ENCODE measurements around the gene HIBADH. TPM values are rescaled to one million over a fixed set of nuclear protein-coding genes. Genes with fewer than 3 reads are reported as not detected.

Gene HIBADH
- polyA plus RNA-seq, 2 of the 4 experiments (the other 2 are of a cell fraction): 49.5 to 118 TPM

GRCh38 chr7:27671675-27672074 lies 9.0 kb upstream of the HIBADH start:
- POLR2A ChIA-PET: no interaction called here
- FAIRE-seq: no peak
- WGBS (ENCODE audit: missing lambda C conversion rate): 40% methylated on average over 3 of the region's 3 CpGs
- no peak for ATAC-seq
- H3K4me2 ChIP-seq: no peak overlapping the region
- peaks cover 3% of the 10 kb centered on the region; the same call in 1 of the 3 replicates for H3K4me1 ChIP-seq
- CTCF ChIA-PET: no interaction called here
- TF ChIP-seq ZFP36 (IDR thresholded peaks at IDR 0.05; ENCODE audit: borderline replicate concordance, partially characterized antibody): no peak
- TF ChIP-seq RAD21 (conservative IDR thresholded peaks at IDR 0.05 in 1 of 2, IDR thresholded peaks at IDR 0.05 in 1 of 2): no peak
- TF ChIP-seq ZC3H11A (IDR thresholded peaks at IDR 0.05): no peak
- no peak for TF ChIP-seq USF2 (IDR thresholded peaks at IDR 0.05)
- H3K27ac ChIP-seq: no peak overlapping the region
- DNase-seq (ENCODE audit: low read depth in 1 of 2, low spot score in 1 of 2): no peak
- H3K4me3 ChIP-seq: no peak overlapping the region
- H3K9me3 ChIP-seq: peaks cover 6% of the 10 kb centered on the region; the same call in 2 of the 3 replicates

DNA sequence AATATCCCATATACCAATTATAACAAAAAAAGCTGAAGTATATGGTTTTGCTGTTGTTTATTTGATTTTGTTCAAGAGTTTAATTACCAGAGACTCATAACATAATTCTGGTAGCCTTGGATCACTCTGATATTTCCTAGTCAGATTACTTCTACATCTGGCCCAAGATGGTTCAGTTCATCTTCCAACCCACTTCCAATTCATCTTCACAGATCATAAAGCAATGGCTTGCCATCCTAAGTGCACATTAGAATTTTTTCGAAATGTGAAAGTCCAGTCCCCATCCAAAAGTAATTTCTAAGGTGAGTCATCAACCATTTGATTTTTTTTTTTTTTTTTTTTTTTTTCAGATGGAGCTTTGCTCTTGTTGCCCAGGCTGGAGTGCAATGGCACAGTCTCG lies 8.0 kb upstream of the HIBADH start:
- TF ChIP-seq USF2 (IDR thresholded peaks at IDR 0.05) (no peak), HOXB13 (CRISPR knock-in tag; IDR thresholded peaks at IDR 0.05; ENCODE audit: low read depth) (no peak), RNF2 (IDR thresholded peaks at IDR 0.05; ENCODE audit: borderline replicate concordance, low read depth) (no peak), FOSL2 (IDR thresholded peaks at IDR 0.05) (no peak), FOSL2 (CRISPR knock-in tag; IDR thresholded peaks at IDR 0.05) (peak; percentile 22; the same call in 1 of the 2 replicates)
- TF ChIP-seq, protein P1, sequence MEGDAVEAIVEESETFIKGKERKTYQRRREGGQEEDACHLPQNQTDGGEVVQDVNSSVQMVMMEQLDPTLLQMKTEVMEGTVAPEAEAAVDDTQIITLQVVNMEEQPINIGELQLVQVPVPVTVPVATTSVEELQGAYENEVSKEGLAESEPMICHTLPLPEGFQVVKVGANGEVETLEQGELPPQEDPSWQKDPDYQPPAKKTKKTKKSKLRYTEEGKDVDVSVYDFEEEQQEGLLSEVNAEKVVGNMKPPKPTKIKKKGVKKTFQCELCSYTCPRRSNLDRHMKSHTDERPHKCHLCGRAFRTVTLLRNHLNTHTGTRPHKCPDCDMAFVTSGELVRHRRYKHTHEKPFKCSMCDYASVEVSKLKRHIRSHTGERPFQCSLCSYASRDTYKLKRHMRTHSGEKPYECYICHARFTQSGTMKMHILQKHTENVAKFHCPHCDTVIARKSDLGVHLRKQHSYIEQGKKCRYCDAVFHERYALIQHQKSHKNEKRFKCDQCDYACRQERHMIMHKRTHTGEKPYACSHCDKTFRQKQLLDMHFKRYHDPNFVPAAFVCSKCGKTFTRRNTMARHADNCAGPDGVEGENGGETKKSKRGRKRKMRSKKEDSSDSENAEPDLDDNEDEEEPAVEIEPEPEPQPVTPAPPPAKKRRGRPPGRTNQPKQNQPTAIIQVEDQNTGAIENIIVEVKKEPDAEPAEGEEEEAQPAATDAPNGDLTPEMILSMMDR (IDR thresholded peaks at IDR 0.05): no peak
- Histone ChIP-seq H3K4me3 (no peak overlapping the region), H3K4me1 (peaks cover 3% of the 10 kb centered on the region; the same call in 1 of the 3 replicates), H3K27ac (no peak overlapping the region), H3K9me3 (peaks cover 6% of the 10 kb centered on the region; the same call in 2 of the 3 replicates), H3K4me2 (no peak overlapping the region)
- ChIA-PET CTCF (interaction anchor here (0.6 to 1.3 kb wide), 2 partner anchors 39 to 436 kb away, joined by 3 read pairs; no protein-coding TSS in a partner anchor), POLR2A (interaction anchor here (0.6 to 1.0 kb wide), 3 partner anchors 8 to 244 kb away, joined by 3 to 4 read pairs (median 3); no protein-coding TSS in a partner anchor)
- no peak for FAIRE-seq
- no peak for DNase-seq (ENCODE audit: low read depth in 1 of 2, low spot score in 1 of 2)
- 58% methylated on average over 2 of the region's 2 CpGs for WGBS (ENCODE audit: missing lambda C conversion rate)
- no peak for ATAC-seq

DNA sequence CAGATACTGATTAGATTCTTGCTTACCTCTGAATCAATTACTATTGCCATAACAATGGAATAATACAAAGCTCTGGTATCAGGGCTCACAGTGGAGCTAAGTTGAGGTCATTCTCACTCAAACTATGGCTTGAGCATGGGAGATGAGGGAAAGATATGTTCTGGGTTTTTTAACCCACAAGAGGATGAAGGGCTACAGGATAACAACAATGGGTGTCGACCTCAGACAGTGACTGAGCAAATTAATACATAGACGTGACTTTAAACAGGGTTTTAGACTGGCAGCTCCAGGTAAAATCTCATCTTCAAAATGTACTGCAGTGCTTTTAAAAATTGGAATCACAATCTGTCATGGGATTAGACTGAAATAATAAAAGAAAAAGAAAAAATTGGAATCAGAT lies 7.5 kb upstream of the HIBADH start:
- 0 out of 6 replicates have a peak overlapping the region, but pooled peaks of 1 of the 2 experiments have one; percentile 7 for H3K27ac ChIP-seq
- ChIA-PET CTCF (interaction anchor here (0.6 to 1.3 kb wide), 3 partner anchors 40 to 104 kb away, joined by 3 read pairs; no protein-coding TSS in a partner anchor), POLR2A (interaction anchor here (1.0 kb wide), 1 partner anchor 7 kb away, joined by 3 read pairs; no protein-coding TSS in a partner anchor)
- DNase-seq (ENCODE audit: low read depth in 1 of 2, low spot score in 1 of 2): no peak
- peaks cover 6% of the 10 kb centered on the region; the same call in 2 of the 3 replicates for H3K9me3 ChIP-seq
- H3K4me1 ChIP-seq: peaks cover 3% of the 10 kb centered on the region; the same call in 1 of the 3 replicates
- WGBS (ENCODE audit: missing lambda C conversion rate): 89% methylated on average over 2 of the region's 2 CpGs
- H3K4me2 ChIP-seq: no peak overlapping the region
- TF ChIP-seq FOSB (CRISPR knock-in tag; IDR thresholded peaks at IDR 0.05) (no peak), NR3C1 (IDR thresholded peaks at IDR 0.05) (no peak), ZSCAN20 (CRISPR knock-in tag; IDR thresholded peaks at IDR 0.05) (no peak)
- no peak for ATAC-seq
- no peak for FAIRE-seq
- H3K4me3 ChIP-seq: no peak overlapping the region

DNA sequence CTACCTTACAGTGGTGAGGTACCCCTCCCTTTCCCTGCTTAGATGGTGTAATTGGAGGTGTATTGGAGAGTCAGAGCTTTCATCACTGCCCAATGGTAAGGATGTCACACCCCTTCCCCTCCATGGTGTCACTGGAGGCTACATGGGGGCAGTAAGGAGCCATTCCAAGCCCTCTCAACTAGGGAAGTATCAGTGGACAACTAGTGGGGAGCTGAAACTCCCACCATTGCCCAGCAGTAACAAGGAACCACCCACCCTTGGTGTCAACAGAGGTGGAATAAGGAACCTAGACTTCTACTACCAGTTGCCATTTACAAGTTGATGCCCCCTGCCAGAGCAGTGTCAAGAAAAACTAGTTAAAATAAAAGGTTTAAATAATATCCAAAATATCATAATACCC lies 2.8 kb upstream of the HIBADH start:
- ChIA-PET POLR2A (no interaction called here), CTCF (interaction anchor here (1.0 to 1.2 kb wide), 2 partner anchors 57 to 81 kb away, joined by 5 to 6 read pairs; no protein-coding TSS in a partner anchor)
- ATAC-seq (no peak), DNase-seq (ENCODE audit: low read depth in 1 of 2, low spot score in 1 of 2) (no peak), FAIRE-seq (no peak)
- Histone ChIP-seq H3K4me2 (no peak overlapping the region), H3K9me3 (no peaks in the 10 kb centered on the region), H3K27ac (no peak overlapping the region), H3K4me1 (peaks cover 16% of the 10 kb centered on the region; the same call in 2 of the 3 replicates), H3K4me3 (no peak overlapping the region)
- no peak for TF ChIP-seq PHF8 (IDR thresholded peaks at IDR 0.05; ENCODE audit: borderline replicate concordance, low read depth)
- TF ChIP-seq NPAS2 (CRISPR knock-in tag; IDR thresholded peaks at IDR 0.05; ENCODE audit: borderline replicate concordance): no peak
- TF ChIP-seq ESRRA (IDR thresholded peaks at IDR 0.05; ENCODE audit: borderline replicate concordance, low read length): no peak
- TF ChIP-seq FOXS1 (CRISPR knock-in tag; IDR thresholded peaks at IDR 0.05): no peak
- no peak for TF ChIP-seq POLR2AphosphoS2 (conservative IDR thresholded peaks at IDR 0.05; ENCODE audit: low read length)
- TF ChIP-seq HES2 (IDR thresholded peaks at IDR 0.05): no peak
- no peak for TF ChIP-seq ZNF302 (CRISPR knock-in tag; IDR thresholded peaks at IDR 0.05)
- TF ChIP-seq USF2 (IDR thresholded peaks at IDR 0.05): no peak
- TF ChIP-seq RAD21 (conservative IDR thresholded peaks at IDR 0.05 in 1 of 2, IDR thresholded peaks at IDR 0.05 in 1 of 2): no peak
- TF ChIP-seq RNF2 (IDR thresholded peaks at IDR 0.05; ENCODE audit: borderline replicate concordance, low read depth): no peak
- no peak for TF ChIP-seq MAZ (IDR thresholded peaks at IDR 0.05; ENCODE audit: borderline replicate concordance, low read depth, low read length)
- TF ChIP-seq, protein P1 (IDR thresholded peaks at IDR 0.05): no peak
- TF ChIP-seq CBX8 (IDR thresholded peaks at IDR 0.05): no peak
- no peak for TF ChIP-seq CHD2 (IDR thresholded peaks at IDR 0.05; ENCODE audit: low read length, partially characterized antibody)

Data from A549 (cell line).